GM19035 (cell line): ENCODE results near the gene INTS3.

ENCODE experiments used
- ATAC-seq: cut with Tn5 transposase; IDR thresholded peaks from one replicate; pipeline ENCODE4 v1.9.1; 2021; ENCODE audit not compliant: unreplicated experiment

The INTS3 gene

DNA sequence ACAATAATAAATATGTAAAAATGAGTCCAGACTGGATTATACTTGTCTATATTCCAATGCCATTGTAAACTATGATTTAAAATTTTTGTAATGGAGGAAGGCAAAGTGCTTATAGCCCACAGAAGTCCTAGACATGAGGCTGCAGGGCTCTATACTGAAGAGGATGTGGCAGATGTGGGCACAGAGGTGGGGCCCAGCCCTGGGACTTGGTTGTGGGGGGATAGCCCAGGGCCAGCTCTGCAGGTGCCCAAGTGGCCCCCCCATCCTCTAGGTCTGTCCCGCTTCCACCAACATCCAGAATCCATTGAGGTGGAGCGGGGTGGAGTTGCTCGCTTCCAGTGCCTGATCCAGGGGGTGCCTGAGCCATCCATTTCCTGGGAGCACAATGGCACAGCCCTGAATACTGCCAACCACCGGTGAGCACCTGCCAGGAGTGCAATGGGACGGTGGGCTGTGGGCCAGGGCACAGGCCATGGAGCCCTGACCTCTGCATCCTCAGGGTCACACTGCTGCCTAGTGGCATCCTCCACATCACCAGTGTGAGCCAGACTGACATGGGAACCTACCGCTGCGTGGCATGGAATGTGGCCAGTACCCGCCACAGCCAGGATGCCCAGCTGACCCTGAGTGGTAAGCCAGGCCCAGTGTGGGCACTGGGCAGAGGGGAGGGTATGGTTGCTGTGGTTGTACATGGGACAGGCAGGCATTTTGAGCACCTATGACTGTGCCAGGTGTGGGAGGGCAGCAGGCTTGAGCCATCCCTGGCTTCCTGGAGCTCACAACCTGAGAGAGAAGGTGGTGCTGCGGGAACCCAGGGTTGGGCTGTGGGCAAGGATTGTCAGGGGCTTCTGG lies 68.3 kb downstream of the INTS3 start:
- no peak for ATAC-seq

GRCh38 chr1:153796786-153797659 lies 69.2 kb downstream of the INTS3 start:
- ATAC-seq: no peak

DNA sequence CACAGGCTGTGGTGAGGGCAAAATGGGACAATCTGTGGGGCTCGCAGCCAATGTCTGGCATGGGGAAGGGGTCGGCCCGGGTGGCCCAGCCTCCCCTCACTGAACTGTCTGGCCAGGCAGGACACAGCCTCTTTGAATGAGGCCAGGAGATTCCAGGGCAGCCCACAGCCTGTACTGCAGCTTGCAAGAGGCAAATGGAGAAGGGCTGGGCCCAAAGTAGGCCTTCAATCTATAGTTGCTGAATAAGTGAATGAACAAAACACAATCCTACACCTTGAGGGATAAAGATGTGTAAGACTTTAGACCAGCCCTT lies 70.6 kb downstream of the INTS3 start:
- ATAC-seq: no peak

DNA sequence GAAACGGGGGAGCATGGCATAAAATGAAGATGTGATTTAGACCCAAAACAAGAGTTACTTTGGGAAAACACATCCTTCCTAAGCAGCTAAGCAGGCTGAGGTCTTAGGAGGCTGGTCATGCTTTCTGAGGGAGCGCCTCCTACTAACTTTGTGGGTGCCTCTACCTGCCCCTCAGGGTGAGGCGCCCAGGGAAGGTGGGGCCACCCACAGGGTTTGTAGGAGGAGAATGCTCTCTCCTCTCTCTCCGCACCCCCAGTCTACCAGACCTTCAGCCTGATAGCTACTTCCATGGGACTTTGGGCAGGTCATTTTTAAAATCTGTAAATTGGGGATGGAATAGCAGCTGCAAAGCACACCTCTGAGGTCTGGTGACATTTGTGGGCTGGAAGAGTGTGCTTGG lies 71.2 kb downstream of the INTS3 start:
- no peak for ATAC-seq

GRCh38 chr1:153799566-153800465 lies 72.0 kb downstream of the INTS3 start:
- ATAC-seq: no peak

- ATAC-seq: no peak
Measured at GRCh38 chr1:153800516-153800915, 72.7 kb downstream of the INTS3 start.

GRCh38 chr1:153801028-153801625 lies 73.3 kb downstream of the INTS3 start:
- no peak for ATAC-seq

GRCh38 chr1:153801786-153802697 lies 74.2 kb downstream of the INTS3 start:
- no peak for ATAC-seq

GRCh38 chr1:153803470-153804056 lies 75.7 kb downstream of the INTS3 start:
- ATAC-seq: no peak

GRCh38 chr1:153804112-153804511 lies 76.3 kb downstream of the INTS3 start:
- no peak for ATAC-seq

- ATAC-seq: peak; percentile 90
Measured at GRCh38 chr1:153805042-153805745, 77.3 kb downstream of the INTS3 start.

- ATAC-seq: peak; percentile 10
Measured at GRCh38 chr1:153805886-153806719, 78.3 kb downstream of the INTS3 start.

DNA sequence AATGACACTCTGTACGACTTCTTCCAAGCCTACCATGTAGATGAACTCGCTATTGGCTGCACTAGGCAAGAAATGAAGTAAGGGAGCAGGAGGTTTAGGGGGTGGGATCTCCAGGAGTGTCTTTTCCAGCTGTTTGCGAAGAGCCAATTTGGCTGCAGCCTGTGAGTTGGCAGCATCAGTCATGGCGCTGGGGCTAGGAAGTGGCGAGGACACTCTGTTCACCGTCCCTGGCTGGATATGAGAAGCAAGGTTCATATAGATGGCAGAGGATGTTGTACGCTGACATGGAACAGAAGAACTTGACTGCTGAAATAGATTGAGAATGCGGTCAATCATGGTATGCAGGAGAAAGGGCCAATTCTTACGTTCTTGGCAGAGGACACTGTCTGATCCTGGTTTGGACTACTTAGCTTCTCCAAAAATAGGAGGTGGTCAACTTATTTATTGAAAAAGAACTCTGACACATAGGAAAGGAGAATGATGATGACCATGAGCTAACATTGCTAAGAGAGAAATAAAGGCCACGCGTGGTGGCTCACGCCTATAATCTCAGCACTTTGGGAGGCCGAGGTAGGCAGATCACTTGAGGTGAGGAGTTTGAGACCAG lies 88.5 kb downstream of the INTS3 start:
- ATAC-seq: no peak

GRCh38 chr1:153818876-153819275 lies 91.0 kb downstream of the INTS3 start:
- ATAC-seq: no peak
